PC-3 (cell line): ENCODE results near the gene CANT1.

Source experiments
- CTCF ChIP-seq: fragments of 300-600 bp; sonication (generic); conservative IDR thresholded peaks from 2 replicates; pipeline ENCODE4 v1.5.1; 2017; ENCODE audit warnings: antibody characterized with exemption, low read depth, mild to moderate bottlenecking, low read length
- EZH2 ChIP-seq: fragments of 300-600 bp; sonication (generic); IDR thresholded peaks from one replicate; pipeline ENCODE4 v1.6.1; 2017; ENCODE audit warnings: antibody characterized with exemption, mild to moderate bottlenecking, low read length; ENCODE audit not compliant: unreplicated experiment
- EZH2phosphoT487 ChIP-seq: fragments of 300-600 bp; sonication (generic); IDR thresholded peaks from 2 replicates; pipeline ENCODE4 v1.6.1; 2018; ENCODE audit warnings: mild to moderate bottlenecking, antibody characterized with exemption, low read length, borderline replicate concordance

- no peak for TF ChIP-seq CTCF
- no peak for TF ChIP-seq EZH2
- TF ChIP-seq EZH2phosphoT487 = no peak
Measured at GRCh38 chr17:79012563-79013134, 3.1 kb upstream of the CANT1 start.
